ENCODE results near the gene PIP5K1C. TPM values are rescaled to one million over a fixed set of nuclear protein-coding genes. Genes with fewer than 3 reads are reported as not detected.

Gene PIP5K1C
- total and polyA plus RNA-seq, 7 donors: 8.7 to 22.4 (median 16.3) TPM

- H3K27me3 ChIP-seq (ENCODE audit: insufficient read depth in 3 of 3, low read length in 2 of 3): peaks cover 0 to 8% (median 0%) of the 10 kb centered on the region in 3 donors
- ATAC-seq (no peak), DNase-seq (no peak)
- no peaks in the 10 kb centered on the region for H3K4me1 ChIP-seq
- WGBS, 3 donors: 75 to 76% (median 75%) methylated on average over 21 of the region's 21 CpGs
- intact Hi-C loops (cut with DNase I): no loop called here
- no peak overlapping the region for H3K27ac ChIP-seq
- no peak for TF ChIP-seq CTCF (IDR thresholded peaks at IDR 0.05)
- H3K9me3 ChIP-seq: no peaks in the 10 kb centered on the region
- H3K36me3 ChIP-seq (ENCODE audit: insufficient read depth in 1 of 2, low read depth in 1 of 2): no peaks in the 10 kb centered on the region
- no peak overlapping the region for H3K4me3 ChIP-seq
Observed at GRCh38 chr19:3736106-3736724, 35.9 kb upstream of the PIP5K1C start.

GRCh38 chr19:3734310-3734600 is 34.0 kb upstream of the PIP5K1C start:
- Histone ChIP-seq H3K9me3 (no peaks in the 10 kb centered on the region), H3K4me1 (no peaks in the 10 kb centered on the region), H3K27ac (no peak overlapping the region), H3K36me3 (ENCODE audit: insufficient read depth in 1 of 2, low read depth in 1 of 2) (no peaks in the 10 kb centered on the region), H3K4me3 (no peak overlapping the region), H3K27me3 (ENCODE audit: insufficient read depth in 3 of 3, low read length in 2 of 3) (peaks cover 0 to 8% (median 0%) of the 10 kb centered on the region in 3 donors)
- intact Hi-C loops (cut with DNase I): no loop called here
- TF ChIP-seq CTCF (IDR thresholded peaks at IDR 0.05): no peak
- DNase-seq (no peak), ATAC-seq (no peak)
- 83 to 94% (median 83%) methylated on average over 11 to 14 of the region's 14 CpGs for WGBS, 3 donors

- H3K9me3 ChIP-seq: no peaks in the 10 kb centered on the region
- H3K27ac ChIP-seq: no peak overlapping the region
- DNase-seq (no peak), ATAC-seq (no peak)
- no peak for TF ChIP-seq CTCF (IDR thresholded peaks at IDR 0.05)
- no peak overlapping the region for H3K4me3 ChIP-seq
- no peaks in the 10 kb centered on the region for H3K36me3 ChIP-seq (ENCODE audit: insufficient read depth in 1 of 2, low read depth in 1 of 2)
- WGBS, 3 donors: 73 to 77% (median 74%) methylated on average over 20 of the region's 20 CpGs
- H3K27me3 ChIP-seq (ENCODE audit: insufficient read depth in 3 of 3, low read length in 2 of 3): peaks cover 0 to 8% (median 0%) of the 10 kb centered on the region in 3 donors
- intact Hi-C loops (cut with DNase I): no loop called here
- H3K4me1 ChIP-seq: no peaks in the 10 kb centered on the region
Observed at GRCh38 chr19:3733549-3734309, 33.5 kb upstream of the PIP5K1C start.

- TF ChIP-seq CTCF (IDR thresholded peaks at IDR 0.05): no peak
Observed at GRCh38 chr19:3732108-3732507, 31.8 kb upstream of the PIP5K1C start.

More at GRCh38 chr19:3732108-3732507, 31.8 kb upstream of the PIP5K1C start:
- Histone ChIP-seq H3K4me3 (no peak overlapping the region), H3K27me3 (ENCODE audit: insufficient read depth in 3 of 3, low read length in 2 of 3) (peaks cover 0 to 8% (median 0%) of the 10 kb centered on the region in 3 donors), H3K4me1 (no peaks in the 10 kb centered on the region), H3K27ac (no peak overlapping the region), H3K9me3 (no peaks in the 10 kb centered on the region), H3K36me3 (ENCODE audit: insufficient read depth in 1 of 2, low read depth in 1 of 2) (no peaks in the 10 kb centered on the region)
- DNase-seq: no peak
- 60 to 77% (median 76%) methylated on average over 1 of the region's 1 CpG for WGBS, 3 donors
- ATAC-seq: no peak
- intact Hi-C loops (cut with DNase I): no loop called here
